Measurements from ENCODE around the gene TRABD2A.
A peak's percentile ranks its signal among the peaks of the same experiment; 100 is the strongest.

TRABD2A gene

DNA sequence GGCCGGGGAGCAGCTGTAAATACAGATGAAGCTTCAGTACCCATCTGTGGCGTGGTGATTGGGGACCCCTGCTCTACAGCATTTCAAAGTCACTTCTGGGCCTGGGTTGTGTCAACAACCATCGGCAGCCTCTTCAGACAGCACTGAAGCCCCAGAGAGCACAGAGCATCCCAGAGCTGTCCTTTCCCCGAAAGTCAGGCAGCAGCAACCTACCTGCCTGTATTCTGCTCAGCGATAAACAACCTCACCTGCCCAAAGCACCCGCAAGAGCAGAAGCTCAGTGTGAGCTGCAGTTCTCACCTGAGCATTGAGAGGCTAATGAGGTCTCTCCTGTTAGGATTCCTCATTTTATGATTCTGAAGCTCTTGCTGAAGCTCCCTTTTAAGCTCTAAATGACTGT is 19.3 kb downstream of the TRABD2A start:
- Histone ChIP-seq H3K4me2 (ENCODE audit: low read depth, low read length, poor library complexity, severe bottlenecking) (no peak overlapping the region), H3K9ac (ENCODE audit: low read depth, low read length, poor library complexity, severe bottlenecking) (no peak overlapping the region), H3K36me3 (ENCODE audit: insufficient read depth, low read length) (no peaks in the 10 kb centered on the region), H3K27me3 (ENCODE audit: insufficient read depth, low read length, poor library complexity, severe bottlenecking) (peaks cover 11% of the 10 kb centered on the region), H3K9me3 (ENCODE audit: insufficient read depth, low read depth, low read length) (no peaks in the 10 kb centered on the region), H4K20me1 (ENCODE audit: insufficient read depth, low read length, poor library complexity, severe bottlenecking) (no peaks in the 10 kb centered on the region), H3F3A (ENCODE audit: low read depth) (no peaks in the 10 kb centered on the region), H3K79me2 (ENCODE audit: insufficient read depth, low read length) (no peaks in the 10 kb centered on the region), H2AFZ (ENCODE audit: low read length) (no peak overlapping the region), H3K4me3 (ENCODE audit: low read length, poor library complexity, severe bottlenecking) (no peak overlapping the region), H3K9me2 (replicated peaks; ENCODE audit: low read depth, low read length) (no peaks in the 10 kb centered on the region), H3K4me1 (ENCODE audit: insufficient read depth, low read length, poor library complexity, severe bottlenecking) (no peaks in the 10 kb centered on the region)
- TF ChIP-seq EZH2phosphoT487 (IDR thresholded peaks at IDR 0.05; ENCODE audit: borderline replicate concordance) (no peak), CTCF (conservative IDR thresholded peaks at IDR 0.05; ENCODE audit: low read length) (no peak)

- H3K9me3 ChIP-seq (ENCODE audit: insufficient read depth, low read depth, low read length) = no peaks in the 10 kb centered on the region
- no peak overlapping the region for H3K4me2 ChIP-seq (ENCODE audit: low read depth, low read length, poor library complexity, severe bottlenecking)
- no peak overlapping the region for H3K9ac ChIP-seq (ENCODE audit: low read depth, low read length, poor library complexity, severe bottlenecking)
- H3K27me3 ChIP-seq (ENCODE audit: insufficient read depth, low read length, poor library complexity, severe bottlenecking) = peaks cover 11% of the 10 kb centered on the region
- no peaks in the 10 kb centered on the region for H4K20me1 ChIP-seq (ENCODE audit: insufficient read depth, low read length, poor library complexity, severe bottlenecking)
- no peak overlapping the region for H2AFZ ChIP-seq (ENCODE audit: low read length)
- H3K79me2 ChIP-seq (ENCODE audit: insufficient read depth, low read length) = no peaks in the 10 kb centered on the region
- H3K4me3 ChIP-seq (ENCODE audit: low read length, poor library complexity, severe bottlenecking) = no peak overlapping the region
- no peaks in the 10 kb centered on the region for H3K36me3 ChIP-seq (ENCODE audit: insufficient read depth, low read length)
- H3K4me1 ChIP-seq (ENCODE audit: insufficient read depth, low read length, poor library complexity, severe bottlenecking) = no peaks in the 10 kb centered on the region
- H3K9me2 ChIP-seq (replicated peaks; ENCODE audit: low read depth, low read length) = no peaks in the 10 kb centered on the region
- H3F3A ChIP-seq (ENCODE audit: low read depth) = no peaks in the 10 kb centered on the region
- TF ChIP-seq EZH2phosphoT487 (IDR thresholded peaks at IDR 0.05; ENCODE audit: borderline replicate concordance) (no peak), CTCF (conservative IDR thresholded peaks at IDR 0.05; ENCODE audit: low read length) (no peak)
Measured at GRCh38 chr2:84858937-84859336, 21.9 kb downstream of the TRABD2A start.

DNA sequence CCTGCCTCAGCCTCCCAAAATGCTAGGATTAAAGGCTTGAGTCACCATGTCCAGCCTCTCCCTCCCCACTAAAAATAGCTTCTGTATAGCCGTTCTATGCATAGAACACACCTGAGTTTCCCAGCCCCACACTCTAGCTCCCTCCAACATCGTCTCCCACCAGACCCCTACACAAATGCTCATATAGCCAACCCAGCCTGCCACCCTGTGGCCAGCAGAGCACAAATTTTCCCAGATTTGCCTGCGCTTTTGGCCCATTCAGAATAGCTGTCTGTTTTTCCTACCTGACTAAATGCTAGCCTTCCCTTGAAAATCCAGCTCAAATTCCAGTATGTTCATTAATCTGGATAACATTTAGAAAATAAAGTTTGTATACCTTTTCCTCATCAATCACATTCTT is 22.8 kb downstream of the TRABD2A start:
- no peaks in the 10 kb centered on the region for H3K79me2 ChIP-seq (ENCODE audit: insufficient read depth, low read length)
- no peaks in the 10 kb centered on the region for H3K9me3 ChIP-seq (ENCODE audit: insufficient read depth, low read depth, low read length)
- H3K4me2 ChIP-seq (ENCODE audit: low read depth, low read length, poor library complexity, severe bottlenecking) = no peak overlapping the region
- no peaks in the 10 kb centered on the region for H4K20me1 ChIP-seq (ENCODE audit: insufficient read depth, low read length, poor library complexity, severe bottlenecking)
- H3K27me3 ChIP-seq (ENCODE audit: insufficient read depth, low read length, poor library complexity, severe bottlenecking) = peaks cover 11% of the 10 kb centered on the region
- no peaks in the 10 kb centered on the region for H3F3A ChIP-seq (ENCODE audit: low read depth)
- H3K4me3 ChIP-seq (ENCODE audit: low read length, poor library complexity, severe bottlenecking) = no peak overlapping the region
- no peak for TF ChIP-seq EZH2phosphoT487 (IDR thresholded peaks at IDR 0.05; ENCODE audit: borderline replicate concordance)
- TF ChIP-seq CTCF (conservative IDR thresholded peaks at IDR 0.05; ENCODE audit: low read length) = peak; percentile 55
- H3K4me1 ChIP-seq (ENCODE audit: insufficient read depth, low read length, poor library complexity, severe bottlenecking) = no peaks in the 10 kb centered on the region
- no peak overlapping the region for H2AFZ ChIP-seq (ENCODE audit: low read length)
- no peaks in the 10 kb centered on the region for H3K9me2 ChIP-seq (replicated peaks; ENCODE audit: low read depth, low read length)
- no peak overlapping the region for H3K9ac ChIP-seq (ENCODE audit: low read depth, low read length, poor library complexity, severe bottlenecking)
- H3K36me3 ChIP-seq (ENCODE audit: insufficient read depth, low read length) = no peaks in the 10 kb centered on the region

All from Loucy (cell line).